Keratinocyte (primary cell): Measurements from ENCODE around the gene PDE11A.

ENCODE experiments used
- EZH2 ChIP-seq: IDR thresholded peaks from one replicate; pipeline ENCODE4 v1.6.1; 2012; ENCODE audit warnings: inconsistent platforms, mild to moderate bottlenecking, low read length, moderate library complexity
- TF ChIP-seq, protein P1 (sequence below), 3 experiments: IDR thresholded peaks in 1 of 3; conservative IDR thresholded peaks in 1 of 3; optimal IDR thresholded peaks in 1 of 3; 2 replicates in 2 of 3; 3 replicates in 1 of 3; pipeline versions ENCODE3 to v1.5.1; 2011; ENCODE audit warnings: low read length in 3 of 3, mild to moderate bottlenecking in 3 of 3, moderate library complexity in 2 of 3, control low read depth in 1 of 3, inconsistent platforms in 1 of 3; ENCODE audit not compliant: insufficient read depth in 2 of 3; ENCODE audit errors: extremely low read depth in 1 of 3

DNA sequence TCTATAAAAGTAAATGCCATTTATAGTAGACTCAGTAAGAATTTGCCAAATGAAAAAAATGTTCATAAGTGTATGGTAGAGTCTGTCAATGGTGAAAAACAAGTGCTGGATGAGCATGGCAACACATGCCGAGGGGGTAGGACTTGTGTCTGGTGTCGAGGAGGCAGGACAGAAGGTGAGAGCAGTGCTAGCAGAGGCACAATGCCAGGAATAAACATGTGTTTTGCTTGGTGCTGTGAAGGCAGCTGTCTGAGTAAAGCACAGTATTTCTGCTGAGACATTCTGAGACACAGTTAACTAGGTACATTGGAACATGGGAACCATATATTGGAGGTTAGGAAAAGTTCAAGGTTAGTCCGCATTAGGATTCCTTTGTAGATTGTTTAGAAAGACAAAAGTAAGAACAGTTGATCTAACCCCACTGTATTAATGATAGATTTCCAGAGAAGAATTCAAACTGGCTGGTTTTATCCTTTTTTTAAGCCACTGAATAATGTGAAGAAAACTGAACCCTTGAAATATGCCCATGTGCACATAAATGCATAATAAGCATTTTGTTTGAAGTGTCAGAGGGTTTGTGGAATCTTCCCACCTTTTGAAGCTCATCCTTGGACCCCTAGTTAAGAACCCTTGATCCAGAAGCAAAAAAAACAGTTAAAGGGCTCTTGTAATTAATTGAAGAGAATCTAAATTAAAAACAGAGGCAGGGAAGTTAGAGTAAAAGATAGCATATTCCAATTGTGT is 46.8 kb upstream of the PDE11A start:
- TF ChIP-seq, protein P1, sequence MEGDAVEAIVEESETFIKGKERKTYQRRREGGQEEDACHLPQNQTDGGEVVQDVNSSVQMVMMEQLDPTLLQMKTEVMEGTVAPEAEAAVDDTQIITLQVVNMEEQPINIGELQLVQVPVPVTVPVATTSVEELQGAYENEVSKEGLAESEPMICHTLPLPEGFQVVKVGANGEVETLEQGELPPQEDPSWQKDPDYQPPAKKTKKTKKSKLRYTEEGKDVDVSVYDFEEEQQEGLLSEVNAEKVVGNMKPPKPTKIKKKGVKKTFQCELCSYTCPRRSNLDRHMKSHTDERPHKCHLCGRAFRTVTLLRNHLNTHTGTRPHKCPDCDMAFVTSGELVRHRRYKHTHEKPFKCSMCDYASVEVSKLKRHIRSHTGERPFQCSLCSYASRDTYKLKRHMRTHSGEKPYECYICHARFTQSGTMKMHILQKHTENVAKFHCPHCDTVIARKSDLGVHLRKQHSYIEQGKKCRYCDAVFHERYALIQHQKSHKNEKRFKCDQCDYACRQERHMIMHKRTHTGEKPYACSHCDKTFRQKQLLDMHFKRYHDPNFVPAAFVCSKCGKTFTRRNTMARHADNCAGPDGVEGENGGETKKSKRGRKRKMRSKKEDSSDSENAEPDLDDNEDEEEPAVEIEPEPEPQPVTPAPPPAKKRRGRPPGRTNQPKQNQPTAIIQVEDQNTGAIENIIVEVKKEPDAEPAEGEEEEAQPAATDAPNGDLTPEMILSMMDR (optimal IDR thresholded peaks at IDR 0.05 in 1 of 3, IDR thresholded peaks at IDR 0.05 in 1 of 3, conservative IDR thresholded peaks at IDR 0.05 in 1 of 3; ENCODE audit: extremely low read depth in 1 of 3, insufficient read depth in 2 of 3, low read length in 3 of 3), result no peak
- no peak for TF ChIP-seq EZH2
